ENCODE measurements around the gene ABCA7. TPM values are rescaled to one million over a fixed set of nuclear protein-coding genes. Genes with fewer than 3 reads are reported as not detected.

Gene ABCA7
- total and polyA plus RNA-seq, 2 of the 8 experiments (the other 6 are each of a cell fraction or from before 2014, with no cell fraction given) = 10.4 to 25.6 TPM

DNA sequence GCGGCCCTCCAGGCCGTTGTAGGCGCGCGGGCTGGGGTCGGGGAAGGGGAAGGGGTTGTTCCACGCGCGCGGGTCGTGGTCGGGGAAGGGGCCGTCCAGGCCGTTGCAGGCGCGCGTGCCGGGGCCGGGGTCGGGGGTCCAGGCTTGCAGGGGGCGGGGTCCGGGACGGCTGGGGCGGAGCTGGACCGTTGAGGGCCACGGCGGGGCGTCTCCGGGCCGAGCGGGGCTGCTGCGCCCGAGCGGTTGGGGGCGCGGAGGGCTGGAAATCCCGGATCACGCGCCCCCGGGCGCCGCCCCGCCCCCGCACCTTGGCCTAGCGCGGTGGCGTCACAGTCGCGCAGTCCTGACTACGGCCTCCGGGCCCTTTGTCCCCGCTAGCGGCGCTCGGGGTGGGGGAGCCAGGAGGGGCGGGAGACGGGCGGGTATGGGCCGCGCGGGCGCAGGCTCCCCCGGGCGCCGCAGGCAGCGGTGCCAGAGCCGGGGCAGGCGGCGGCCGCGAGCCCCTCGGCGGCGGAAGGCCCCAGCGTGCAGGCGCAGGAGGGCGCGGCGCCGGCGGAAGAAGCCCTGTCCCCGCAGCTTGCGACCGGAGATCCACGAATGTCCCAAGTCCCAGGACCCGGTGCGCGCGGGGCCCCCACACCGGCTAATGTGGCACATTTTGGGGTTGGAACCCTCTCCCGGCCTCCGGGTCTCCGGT, 64.6 kb downstream of the ABCA7 start:
- Histone ChIP-seq H2BK15ac (ENCODE audit: low read length) (no peak overlapping the region), H3K27me3 (replicated peaks in 1 of 4; ENCODE audit: control insufficient read depth in 3 of 4, extremely low read depth in 1 of 4, insufficient read depth in 3 of 4, low read length in 3 of 4) (no peaks in the 10 kb centered on the region), H3K4me3 (ENCODE audit: extremely low read depth in 1 of 4, insufficient read depth in 2 of 4, low read depth in 3 of 4, low read length in 4 of 4) (peak overlapping the region; percentile 57 to 93 (median 64)), H4K20me1 (replicated peaks in 1 of 2; ENCODE audit: control insufficient read depth in 1 of 2, insufficient read depth in 2 of 2, low read length in 2 of 2) (peaks cover 5 to 7% of the 10 kb centered on the region in 2 experiments), H3K9ac (replicated peaks in 1 of 4; ENCODE audit: extremely low read depth in 1 of 4, low read depth in 3 of 4, low read length in 3 of 4) (peak overlapping the region; percentile 4 to 80 (median 73); a peak in 6 of 7 replicates), H2AFZ (ENCODE audit: low read length) (no peak overlapping the region), H3K36me3 (ENCODE audit: control insufficient read depth in 2 of 4, insufficient read depth in 4 of 4, low read length in 3 of 4) (peaks cover 8 to 32% (median 16%) of the 10 kb centered on the region in 4 experiments; a peak in 6 of 8 replicates), H3K79me1 (ENCODE audit: low read depth, low read length) (peaks cover 4% of the 10 kb centered on the region), H3K27ac (ENCODE audit: low read depth, low read length) (peak overlapping the region; percentile 66; the same call in 1 of the 2 replicates), H2AK5ac (ENCODE audit: low read depth, low read length) (no peak overlapping the region), H2BK20ac (ENCODE audit: low read length) (no peak overlapping the region), H4K91ac (replicated peaks; ENCODE audit: insufficient read length, low read length) (no peak overlapping the region), H2BK5ac (ENCODE audit: low read depth, low read length) (peak overlapping the region; percentile 81; the same call in 1 of the 2 replicates), H3K4ac (replicated peaks; ENCODE audit: insufficient read length, low read depth, low read length) (peak overlapping the region; percentile 38), H4K5ac (ENCODE audit: insufficient read length, low read depth, low read length) (no peak overlapping the region), H4K8ac (ENCODE audit: extremely low read depth, insufficient read depth, low read length) (peak overlapping the region; percentile 59; the same call in 1 of the 2 replicates), H3K4me1 (replicated peaks in 1 of 4; ENCODE audit: control insufficient read depth in 3 of 4, insufficient read depth in 4 of 4, low read length in 3 of 4) (peaks cover 4 to 21% (median 8%) of the 10 kb centered on the region in 4 experiments), H3K79me2 (ENCODE audit: control insufficient read depth in 1 of 2, insufficient read depth in 2 of 2, low read length in 2 of 2) (no peaks in the 10 kb centered on the region; a peak in 1 of 4 replicates), H3K23ac (ENCODE audit: insufficient read length) (no peak overlapping the region), H2BK12ac (ENCODE audit: low read depth, low read length) (no peak overlapping the region), H2BK120ac (replicated peaks; ENCODE audit: low read depth, low read length) (no peak overlapping the region), H3K23me2 (ENCODE audit: low read depth, low read length) (peaks cover 7% of the 10 kb centered on the region; the same call in 1 of the 2 replicates), H3K14ac (ENCODE audit: insufficient read length) (no peak overlapping the region), H3K18ac (ENCODE audit: extremely low read depth, low read length) (no peak overlapping the region; the same call in none of the 2 replicates), H3K56ac (replicated peaks; ENCODE audit: insufficient read length, low read depth, low read length) (peak overlapping the region; percentile 50), H3K9me3 (ENCODE audit: insufficient read depth in 2 of 2, low read depth in 1 of 2, low read length in 1 of 2) (no peaks in the 10 kb centered on the region), H3K4me2 (ENCODE audit: insufficient read depth in 1 of 2, low read depth in 2 of 2, low read length in 2 of 2) (peak overlapping the region; percentile 71 to 97)
- DNase-seq (ENCODE audit: low read depth in 1 of 2, low spot score in 2 of 2) (peak in 1 of 2 experiments; percentile 86), FAIRE-seq (no peak)
- 3% methylated on average over 11 of the region's 93 CpGs; no CpG with 5 or more reads in 1 of the 2 experiments for WGBS, 2 experiments (ENCODE audit: extremely low coverage in 1 of 2, insufficient coverage in 1 of 2, insufficient read length in 1 of 2, insufficient replicate concordance in 2 of 2, low coverage in 1 of 2, low lambda C conversion rate in 2 of 2, missing lambda C conversion rate in 1 of 2)
- POLR2A ChIA-PET (ENCODE audit: partially characterized antibody) = interaction anchor here (0.6 to 9.8 kb wide), 28 partner anchors 8 to 171 kb away, joined by 3 to 116 read pairs (median 4); partner anchors contain the start of genes ABCA7, ATP5F1D, CBARP and CIRBP
- CTCF ChIA-PET (ENCODE audit: partially characterized antibody) = interaction anchor here (0.5 to 2.1 kb wide), 7 partner anchors 9 to 494 kb away, joined by 3 to 6 read pairs (median 5); no protein-coding TSS in a partner anchor
- TF ChIP-seq POLR2AphosphoS5 (IDR thresholded peaks at IDR 0.05; ENCODE audit: low read depth, low read length) = 0 out of 2 replicates have a peak, but pooled peaks have one; percentile 2
- TF ChIP-seq, protein P1, sequence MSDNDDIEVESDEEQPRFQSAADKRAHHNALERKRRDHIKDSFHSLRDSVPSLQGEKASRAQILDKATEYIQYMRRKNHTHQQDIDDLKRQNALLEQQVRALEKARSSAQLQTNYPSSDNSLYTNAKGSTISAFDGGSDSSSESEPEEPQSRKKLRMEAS (IDR thresholded peaks at IDR 0.05) = 0 out of 2 replicates have a peak, but pooled peaks have one; percentile 6
- TF ChIP-seq RBBP5 (IDR thresholded peaks at IDR 0.05; ENCODE audit: borderline replicate concordance, low read depth, low read length) = no peak
- TF ChIP-seq SIN3A (conservative IDR thresholded peaks at IDR 0.05 in 1 of 2, IDR thresholded peaks at IDR 0.05 in 1 of 2; ENCODE audit: low read depth in 1 of 2, low read length in 2 of 2) = 0 out of 4 replicates have a peak, but pooled peaks of 1 of the 2 experiments have one; percentile 43
- peak; percentile 89 for TF ChIP-seq CREB1 (IDR thresholded peaks at IDR 0.05)
- peak in 1 of 2 experiments; percentile 51; a peak in 2 of 3 replicates for TF ChIP-seq POLR2A (IDR thresholded peaks at IDR 0.05; ENCODE audit: control extremely low read depth in 1 of 2, low read depth in 2 of 2, low read length in 2 of 2)
- peak in 1 of 2 experiments; percentile 79; a peak in 1 of 4 replicates for TF ChIP-seq HDAC2 (IDR thresholded peaks at IDR 0.05; ENCODE audit: borderline replicate concordance in 1 of 2, low read depth in 2 of 2, low read length in 2 of 2)
- peak; percentile 47 for TF ChIP-seq PHF8 (conservative IDR thresholded peaks at IDR 0.05; ENCODE audit: low read depth, low read length)
- no peak for TF ChIP-seq SRF (IDR thresholded peaks at IDR 0.05; ENCODE audit: low read depth, low read length)
- TF ChIP-seq GTF2F1 (IDR thresholded peaks at IDR 0.05; ENCODE audit: borderline replicate concordance, low read depth, low read length) = no peak
- no peak for TF ChIP-seq CBX5 (IDR thresholded peaks at IDR 0.05; ENCODE audit: low read depth, low read length)
